Smooth muscle cell of the brain vasculature (primary cell): Measurements from ENCODE around the gene CEP250.
A peak's percentile ranks its signal among the peaks of the same experiment; 100 is the strongest.
"Not testable (repeated sequence)": the region's sequence is repeated elsewhere in the genome, so short reads cannot be mapped to it uniquely, and the experiment has no call there.

Experiments used
- DNase-seq: peaks from one replicate; pipeline ENCODE4 v3.0.0-alpha.2; 2012; ENCODE audit warnings: low read depth, low spot score

Gene CEP250

DNA sequence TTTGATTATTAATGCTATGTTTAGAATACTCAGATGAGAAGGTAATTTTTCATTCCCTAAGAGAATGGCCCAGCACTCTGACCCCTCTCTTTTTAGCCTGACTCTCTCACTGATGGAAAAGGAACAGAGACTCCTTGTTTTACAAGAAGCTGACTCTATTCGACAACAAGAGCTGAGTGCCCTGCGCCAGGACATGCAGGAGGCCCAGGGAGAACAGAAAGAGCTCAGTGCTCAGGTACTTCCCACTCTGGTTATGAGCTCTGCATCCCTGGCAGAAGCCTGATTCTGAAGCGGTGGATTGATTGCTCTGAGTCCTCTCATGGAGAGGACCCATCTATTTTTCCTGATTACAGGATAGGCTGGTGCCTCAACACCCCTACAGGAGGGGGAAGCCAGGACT lies 41.1 kb downstream of the CEP250 start:
- DNase-seq: no peak

DNA sequence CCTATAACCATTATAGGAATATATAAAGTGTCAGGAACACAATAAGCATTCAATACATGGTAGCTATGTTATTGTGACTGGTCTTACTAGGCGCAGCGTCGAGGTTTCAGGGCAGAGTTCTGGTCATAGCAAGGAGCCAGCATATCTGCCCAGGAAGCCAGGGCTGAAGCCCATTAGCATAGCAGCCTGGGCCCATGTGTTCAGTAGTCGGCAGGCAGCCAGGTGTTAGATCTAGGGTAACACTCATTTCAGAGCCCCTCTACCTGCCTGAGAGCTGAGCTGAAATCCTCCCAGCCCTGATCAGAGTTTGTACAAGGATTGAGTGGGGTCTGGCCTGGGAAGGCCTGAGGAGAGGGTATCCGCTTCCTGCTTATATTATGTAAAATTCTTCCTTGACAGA lies 41.9 kb downstream of the CEP250 start:
- no peak for DNase-seq

DNA sequence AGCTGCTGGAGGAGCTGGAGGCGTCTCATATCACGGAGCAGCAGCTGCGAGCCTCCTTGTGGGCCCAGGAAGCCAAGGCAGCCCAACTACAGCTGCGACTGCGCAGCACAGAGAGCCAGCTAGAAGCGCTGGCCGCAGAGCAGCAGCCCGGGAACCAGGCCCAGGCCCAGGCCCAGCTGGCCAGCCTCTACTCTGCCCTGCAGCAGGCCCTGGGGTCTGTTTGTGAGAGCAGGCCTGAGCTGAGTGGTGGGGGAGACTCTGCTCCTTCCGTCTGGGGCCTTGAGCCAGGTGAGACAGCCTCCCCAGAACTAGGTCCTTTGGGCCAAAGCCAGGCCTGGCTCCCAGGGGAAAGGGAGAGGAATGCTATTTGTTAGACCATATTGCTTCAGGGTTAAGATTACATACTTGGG lies 42.4 kb downstream of the CEP250 start:
- no peak for DNase-seq

DNA sequence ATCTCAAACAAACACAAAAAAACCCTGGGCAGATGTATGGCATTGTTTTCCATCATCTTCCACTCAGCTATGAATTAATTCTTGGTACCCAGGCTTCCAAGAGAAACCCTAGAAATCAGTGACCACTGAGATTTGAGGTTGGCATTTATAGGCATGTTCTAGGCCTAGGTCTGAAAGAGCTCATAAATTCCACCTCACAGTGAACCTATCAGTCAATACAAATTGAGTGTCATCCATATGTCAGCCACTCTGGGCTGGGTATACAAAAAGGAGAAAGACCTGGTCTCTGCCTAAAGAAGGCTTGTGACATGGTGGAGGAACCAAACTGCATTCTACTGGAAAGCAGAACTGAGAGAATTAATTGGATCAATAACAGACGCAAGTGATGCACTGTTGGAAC lies 43.9 kb downstream of the CEP250 start:
- DNase-seq: no peak

DNA sequence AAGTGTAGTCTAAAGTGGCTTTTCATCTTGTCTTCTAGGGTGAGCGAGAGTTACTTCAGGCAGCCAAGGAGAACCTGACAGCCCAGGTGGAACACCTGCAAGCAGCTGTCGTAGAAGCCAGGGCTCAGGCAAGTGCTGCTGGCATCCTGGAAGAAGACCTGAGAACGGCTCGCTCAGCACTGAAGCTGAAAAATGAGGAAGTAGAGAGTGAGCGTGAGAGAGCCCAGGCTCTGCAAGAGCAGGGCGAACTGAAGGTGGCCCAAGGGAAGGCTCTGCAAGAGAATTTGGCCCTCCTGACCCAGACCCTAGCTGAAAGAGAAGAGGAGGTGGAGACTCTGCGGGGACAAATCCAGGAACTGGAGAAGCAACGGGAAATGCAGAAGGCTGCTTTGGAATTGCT lies 47.0 kb downstream of the CEP250 start:
- DNase-seq: no peak

DNA sequence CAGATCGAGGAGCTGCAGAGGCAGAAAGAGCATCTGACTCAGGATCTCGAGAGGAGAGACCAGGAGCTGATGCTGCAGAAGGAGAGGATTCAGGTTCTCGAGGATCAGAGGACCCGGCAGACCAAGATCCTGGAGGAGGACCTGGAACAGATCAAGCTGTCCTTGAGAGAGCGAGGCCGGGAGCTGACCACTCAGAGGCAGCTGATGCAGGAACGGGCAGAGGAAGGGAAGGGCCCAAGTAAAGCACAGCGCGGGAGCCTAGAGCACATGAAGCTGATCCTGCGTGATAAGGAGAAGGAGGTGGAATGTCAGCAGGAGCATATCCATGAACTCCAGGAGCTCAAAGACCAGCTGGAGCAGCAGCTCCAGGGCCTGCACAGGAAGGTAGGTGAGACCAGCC lies 47.9 kb downstream of the CEP250 start:
- DNase-seq: no peak

DNA sequence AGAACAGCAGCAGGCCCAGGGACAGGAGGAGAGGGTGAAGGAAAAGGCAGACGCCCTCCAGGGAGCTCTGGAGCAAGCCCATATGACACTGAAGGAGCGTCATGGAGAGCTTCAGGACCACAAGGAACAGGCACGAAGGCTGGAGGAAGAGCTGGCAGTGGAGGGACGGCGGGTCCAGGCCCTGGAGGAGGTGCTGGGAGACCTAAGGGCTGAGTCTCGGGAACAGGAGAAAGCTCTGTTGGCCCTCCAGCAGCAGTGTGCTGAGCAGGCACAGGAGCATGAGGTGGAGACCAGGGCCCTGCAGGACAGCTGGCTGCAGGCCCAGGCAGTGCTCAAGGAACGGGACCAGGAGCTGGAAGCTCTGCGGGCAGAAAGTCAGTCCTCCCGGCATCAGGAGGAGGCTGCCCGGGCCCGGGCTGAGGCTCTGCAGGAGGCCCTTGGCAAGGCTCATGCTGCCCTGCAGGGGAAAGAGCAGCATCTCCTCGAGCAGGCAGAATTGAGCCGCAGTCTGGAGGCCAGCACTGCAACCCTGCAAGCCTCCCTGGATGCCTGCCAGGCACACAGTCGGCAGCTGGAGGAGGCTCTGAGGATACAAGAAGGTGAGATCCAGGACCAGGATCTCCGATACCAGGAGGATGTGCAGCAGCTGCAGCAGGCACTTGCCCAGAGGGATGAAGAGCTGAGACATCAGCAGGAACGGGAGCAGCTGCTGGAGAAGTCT lies 48.6 kb downstream of the CEP250 start:
- peak; percentile 83 for DNase-seq

DNA sequence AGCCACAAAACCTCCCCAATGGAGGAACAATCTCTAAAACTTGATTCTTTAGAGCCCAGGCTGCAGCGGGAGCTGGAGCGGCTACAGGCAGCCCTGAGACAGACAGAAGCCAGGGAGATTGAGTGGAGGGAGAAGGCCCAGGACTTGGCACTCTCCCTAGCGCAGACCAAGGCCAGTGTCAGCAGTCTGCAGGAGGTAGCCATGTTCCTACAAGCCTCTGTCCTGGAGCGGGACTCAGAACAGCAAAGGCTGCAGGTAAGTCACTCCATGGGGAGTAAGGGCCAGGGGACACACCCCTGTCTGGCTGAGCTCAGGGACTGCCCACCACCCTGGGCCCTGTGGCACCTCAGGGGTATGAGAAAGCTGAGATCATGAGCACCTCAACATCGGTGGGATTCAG lies 49.4 kb downstream of the CEP250 start:
- no peak for DNase-seq

DNA sequence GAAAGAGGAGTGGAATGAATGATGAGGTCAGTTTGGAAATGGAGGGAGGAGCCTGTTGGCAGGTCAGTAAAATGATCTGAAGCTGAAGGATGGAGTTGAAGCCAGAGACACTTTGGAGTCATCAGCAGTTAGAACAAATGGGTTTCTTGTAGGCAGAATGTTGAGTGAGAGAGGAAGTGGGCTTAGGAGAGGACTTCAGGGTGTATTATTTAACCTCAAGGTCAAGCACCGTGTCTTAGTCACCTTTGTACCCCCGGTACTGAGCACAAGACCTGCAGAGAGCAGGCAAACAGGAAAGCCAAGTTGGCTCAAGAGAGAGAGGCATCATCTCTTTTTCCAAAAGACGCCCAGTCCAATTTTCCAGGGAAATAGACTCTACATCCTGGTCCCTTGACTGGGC lies 50.8 kb downstream of the CEP250 start:
- no peak for DNase-seq

DNA sequence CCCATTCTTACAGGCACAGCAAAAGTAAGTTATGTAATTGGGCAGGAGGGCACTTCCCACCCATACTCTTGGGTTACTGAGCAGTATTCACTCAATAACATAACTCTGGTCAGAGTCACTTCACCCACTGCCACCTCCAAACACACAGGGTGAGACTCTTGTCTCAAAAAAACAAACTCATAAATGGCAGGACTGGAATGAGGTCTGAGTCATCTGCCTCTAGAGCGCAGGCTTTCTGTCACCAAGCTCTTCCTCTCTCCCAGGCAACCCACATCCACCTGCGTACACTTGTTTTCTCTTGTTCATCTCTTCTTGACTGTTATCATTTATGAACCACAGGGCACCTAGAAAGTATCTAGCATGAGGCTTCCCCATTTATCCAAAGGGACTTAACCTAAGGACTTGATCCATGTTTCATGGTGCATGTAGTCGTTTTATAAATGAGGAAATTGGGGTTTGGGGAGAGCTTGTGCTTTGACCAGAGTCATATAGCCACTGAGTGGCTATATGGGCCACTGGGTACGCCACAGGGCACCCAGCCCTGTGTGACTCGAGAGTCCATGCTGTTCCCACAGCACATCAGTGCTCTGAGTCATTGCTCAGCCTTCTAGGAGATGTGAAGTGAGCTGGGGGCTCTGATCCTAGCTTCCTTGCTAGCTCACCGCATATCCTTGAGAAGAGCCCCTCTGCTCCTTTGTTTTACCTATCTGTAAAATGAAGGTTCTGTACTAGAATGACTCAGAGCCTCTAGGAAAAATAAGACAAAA lies 51.7 kb downstream of the CEP250 start:
- no peak for DNase-seq

DNA sequence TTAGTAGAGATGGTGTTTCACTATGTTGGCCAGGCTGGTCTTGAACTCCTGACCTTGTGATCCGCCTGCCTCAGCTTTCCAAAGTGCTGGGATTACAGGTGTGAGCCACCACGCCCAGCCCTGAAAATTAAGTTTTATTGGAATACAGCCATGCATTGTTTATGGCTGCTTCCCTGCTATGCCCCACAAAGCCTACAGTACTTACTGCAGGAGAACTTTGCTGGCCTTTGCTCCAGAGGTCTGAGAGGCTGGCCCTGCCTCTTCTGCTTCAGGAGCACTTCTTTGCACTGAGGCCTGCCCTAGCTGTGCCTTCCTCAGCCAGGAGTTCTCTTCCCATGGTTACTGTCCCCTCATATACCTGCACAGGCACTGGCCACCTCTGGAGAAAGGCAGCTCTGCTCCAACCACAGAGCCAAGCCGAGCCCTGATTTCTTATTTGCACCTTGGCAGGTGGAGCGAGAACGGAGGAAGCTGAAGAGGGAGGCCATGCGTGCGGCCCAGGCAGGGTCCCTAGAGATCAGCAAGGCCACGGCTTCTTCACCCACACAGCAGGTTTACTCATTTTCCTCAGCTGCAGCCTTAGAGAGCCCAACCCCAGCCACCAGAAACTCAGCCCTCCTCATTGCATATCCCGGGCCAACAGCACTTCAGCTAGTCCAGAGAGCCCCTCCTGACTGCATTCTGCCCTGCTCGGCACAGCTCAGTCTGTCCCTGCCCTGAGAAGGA lies 53.3 kb downstream of the CEP250 start:
- no peak for DNase-seq

DNA sequence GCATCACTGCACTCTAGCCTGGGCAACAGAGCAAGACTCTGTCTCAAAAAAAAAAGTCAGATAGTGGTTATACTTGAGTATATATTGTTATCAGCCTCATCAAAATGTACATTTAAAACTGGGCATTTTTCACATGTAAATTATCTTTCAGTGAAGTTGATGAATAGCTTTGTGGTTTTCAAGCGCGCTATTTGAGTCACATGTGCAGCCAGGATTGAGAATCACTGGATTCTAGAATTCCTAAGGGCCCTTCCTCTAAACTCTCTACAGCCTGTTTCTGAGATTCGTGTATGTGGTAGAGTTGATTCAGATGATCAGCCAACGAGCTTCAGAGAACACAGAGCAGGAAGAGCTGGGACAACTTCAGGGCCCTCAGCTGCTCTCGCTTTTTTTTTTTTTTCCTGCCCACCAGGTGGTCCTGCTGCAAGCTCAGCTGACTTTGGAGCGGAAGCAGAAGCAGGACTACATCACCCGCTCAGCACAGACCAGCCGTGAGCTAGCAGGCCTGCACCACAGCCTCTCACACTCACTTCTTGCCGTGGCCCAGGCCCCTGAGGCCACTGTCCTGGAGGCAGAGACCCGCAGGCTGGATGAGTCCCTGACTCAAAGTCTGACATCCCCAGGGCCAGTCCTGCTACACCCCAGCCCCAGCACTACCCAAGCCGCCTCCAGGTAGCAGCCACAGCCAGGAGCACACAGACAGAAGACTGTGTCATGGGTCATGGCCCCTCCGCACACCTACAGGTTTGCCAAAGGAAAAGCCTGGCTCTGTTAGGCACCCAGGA lies 55.7 kb downstream of the CEP250 start:
- DNase-seq: no peak

DNA sequence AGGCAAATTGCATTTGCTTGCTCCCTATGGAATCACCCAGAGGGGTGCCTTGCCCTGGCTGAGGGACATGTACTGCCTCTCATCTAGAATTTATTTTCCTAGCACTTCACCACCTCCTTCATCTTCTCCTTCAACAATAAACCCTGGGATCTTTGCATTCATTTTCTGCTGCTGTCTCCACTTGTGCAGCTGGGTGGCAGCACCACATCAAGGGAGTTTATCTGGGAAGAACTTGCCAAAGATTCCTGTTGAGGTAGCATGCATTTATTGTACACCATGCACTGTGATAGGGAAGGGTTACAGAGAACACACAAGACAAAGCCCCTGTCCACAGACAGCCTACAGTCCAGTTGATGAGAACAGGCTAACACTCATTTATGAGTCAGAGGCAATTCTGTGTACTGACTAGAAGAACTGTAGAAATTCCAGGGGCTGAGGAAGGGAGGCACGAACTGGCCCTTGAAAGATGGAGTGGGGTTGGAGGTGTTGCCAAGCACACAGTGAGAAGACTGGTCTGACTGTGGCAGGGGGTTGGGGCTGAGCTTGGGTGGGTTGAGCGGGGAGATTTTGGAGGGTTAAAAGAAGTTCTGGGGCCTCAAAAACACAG lies 56.5 kb downstream of the CEP250 start:
- no peak for DNase-seq

DNA sequence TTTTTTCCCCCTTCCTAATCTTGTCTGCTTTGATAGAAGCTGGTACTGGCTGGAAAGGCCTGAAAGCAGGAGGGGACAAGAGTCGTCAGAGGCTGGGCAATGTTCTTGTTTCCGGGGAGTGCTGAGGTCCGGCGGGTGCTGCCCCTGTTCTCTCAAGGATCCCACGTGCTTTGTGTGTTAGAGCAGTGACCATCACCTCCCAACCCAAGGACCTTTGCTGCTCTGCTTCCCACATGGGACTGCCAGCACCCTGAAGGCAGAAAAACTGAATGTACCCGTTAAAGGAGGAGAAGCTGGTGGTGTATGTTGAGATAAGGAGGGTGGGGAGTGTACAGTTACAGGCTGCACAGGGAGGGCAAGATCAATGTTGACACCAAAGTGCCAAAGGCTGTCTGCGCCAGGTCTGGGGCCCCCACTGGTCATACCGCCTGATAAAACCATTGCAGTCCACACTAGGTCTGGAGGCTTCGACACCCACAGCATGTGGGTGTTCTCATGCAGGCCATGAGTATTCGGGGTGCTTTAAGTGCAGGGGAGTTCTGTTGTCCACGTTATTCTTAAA lies 59.1 kb downstream of the CEP250 start:
- DNase-seq: no peak

DNA sequence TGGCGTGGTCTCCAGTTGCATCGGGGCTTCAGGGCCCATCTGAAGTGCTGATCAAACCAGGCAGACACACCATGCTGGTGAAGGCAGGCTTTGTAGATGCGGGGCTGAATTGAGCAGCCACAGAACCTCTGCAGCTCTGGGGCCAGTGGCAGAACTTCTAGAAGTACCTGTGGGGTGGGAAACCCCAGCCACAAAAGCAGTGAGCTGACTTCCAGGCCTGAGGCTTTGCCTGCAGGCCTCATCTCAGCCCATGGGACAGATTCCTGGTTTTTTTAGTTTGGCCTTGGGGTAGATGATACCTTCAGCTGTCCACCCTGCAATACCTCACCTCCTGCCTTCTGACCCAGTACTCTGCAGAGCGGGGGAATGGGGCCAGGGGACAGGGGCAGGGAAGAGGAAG lies 59.9 kb downstream of the CEP250 start:
- DNase-seq: no peak

DNA sequence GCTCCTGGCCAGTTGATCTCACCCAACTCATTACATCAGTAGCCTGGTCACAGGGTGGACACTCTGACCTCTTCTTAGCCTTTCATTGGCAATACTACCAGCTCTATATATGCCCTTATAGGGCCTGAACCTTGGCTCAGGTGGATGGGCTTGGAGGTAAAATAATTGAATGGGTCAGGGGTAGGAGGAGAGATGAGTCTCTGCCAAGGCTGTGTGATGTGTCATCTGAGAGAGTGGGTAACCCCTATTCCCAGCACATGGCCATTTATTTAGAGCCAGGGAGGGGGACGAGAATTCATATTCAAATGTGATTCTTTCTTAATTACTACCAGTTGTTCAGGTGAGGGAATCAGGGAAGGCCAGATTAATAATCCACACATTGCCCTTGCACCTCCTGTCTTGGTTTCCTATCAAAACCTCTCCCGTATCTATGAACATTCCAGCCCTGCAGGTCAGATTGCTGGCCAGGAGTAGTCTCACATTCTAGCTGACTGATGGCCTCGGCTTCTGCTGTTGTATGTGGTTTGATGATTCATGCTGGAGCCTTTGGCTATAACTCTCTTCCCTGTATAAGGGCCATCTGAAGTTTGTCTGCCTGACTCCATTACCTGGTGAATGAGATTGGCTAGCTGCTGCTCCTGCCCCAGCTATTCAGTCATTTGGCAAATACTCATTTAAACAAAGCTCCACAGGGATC lies 60.7 kb downstream of the CEP250 start:
- DNase-seq: no peak

DNA sequence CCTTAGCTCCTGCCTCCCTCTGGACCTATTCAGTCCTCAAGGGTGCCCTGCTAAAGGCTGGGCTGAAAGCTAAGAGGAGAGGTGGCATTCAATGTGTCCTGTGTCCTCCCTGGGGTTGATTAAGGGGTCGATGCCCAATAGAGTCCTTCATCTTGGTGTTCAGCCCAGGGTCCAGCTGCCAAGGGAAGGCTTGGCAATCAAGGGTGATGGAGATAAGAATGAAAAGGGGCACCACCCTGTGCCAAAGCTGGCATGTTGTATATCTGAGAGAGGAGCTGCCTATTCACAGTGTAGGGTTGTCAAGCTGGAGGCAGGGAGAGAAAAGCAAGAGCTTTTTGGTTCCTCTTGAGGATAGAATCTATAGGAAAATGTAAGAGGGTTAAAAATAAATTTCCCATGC lies 61.7 kb downstream of the CEP250 start:
- no peak for DNase-seq

DNA sequence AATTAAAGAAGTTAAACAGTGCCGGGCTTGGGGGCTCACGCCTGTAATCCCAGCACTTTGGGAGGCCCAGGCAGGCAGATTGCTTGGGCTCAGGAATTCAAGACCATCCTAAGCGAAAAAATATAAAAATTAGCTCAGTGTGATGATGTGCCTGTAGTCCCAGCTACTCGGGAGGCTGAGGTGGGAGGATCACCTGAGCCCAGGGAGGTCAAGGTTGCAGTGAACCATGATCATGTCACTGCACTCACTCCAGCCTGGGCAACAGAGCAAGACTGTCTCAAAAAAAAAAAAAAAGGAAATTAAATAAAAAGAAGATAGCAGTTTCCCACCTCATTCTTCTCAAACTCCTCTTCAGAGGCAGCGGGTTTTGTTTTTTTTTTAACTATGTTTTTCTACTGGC lies 62.4 kb downstream of the CEP250 start:
- DNase-seq: not testable (repeated sequence)

DNA sequence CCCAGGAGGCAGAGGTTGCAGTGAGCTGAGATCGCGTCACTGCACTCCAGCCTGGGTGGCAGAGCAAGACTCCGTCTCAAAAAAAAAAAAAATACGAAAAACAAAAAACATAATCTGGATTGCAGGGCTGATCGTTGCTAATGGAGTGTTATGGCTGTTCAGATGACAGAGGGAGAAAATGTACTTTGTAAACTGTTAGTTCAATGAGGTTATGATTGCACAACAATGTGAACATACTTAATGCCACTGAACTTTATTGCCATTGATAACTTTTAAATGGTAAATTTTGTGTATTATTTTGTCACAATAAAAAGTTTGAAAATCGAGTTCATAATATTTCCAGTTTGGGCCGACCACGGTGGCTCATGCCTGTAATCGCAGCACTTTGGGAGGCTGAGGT lies 63.6 kb downstream of the CEP250 start:
- DNase-seq: no peak

DNA sequence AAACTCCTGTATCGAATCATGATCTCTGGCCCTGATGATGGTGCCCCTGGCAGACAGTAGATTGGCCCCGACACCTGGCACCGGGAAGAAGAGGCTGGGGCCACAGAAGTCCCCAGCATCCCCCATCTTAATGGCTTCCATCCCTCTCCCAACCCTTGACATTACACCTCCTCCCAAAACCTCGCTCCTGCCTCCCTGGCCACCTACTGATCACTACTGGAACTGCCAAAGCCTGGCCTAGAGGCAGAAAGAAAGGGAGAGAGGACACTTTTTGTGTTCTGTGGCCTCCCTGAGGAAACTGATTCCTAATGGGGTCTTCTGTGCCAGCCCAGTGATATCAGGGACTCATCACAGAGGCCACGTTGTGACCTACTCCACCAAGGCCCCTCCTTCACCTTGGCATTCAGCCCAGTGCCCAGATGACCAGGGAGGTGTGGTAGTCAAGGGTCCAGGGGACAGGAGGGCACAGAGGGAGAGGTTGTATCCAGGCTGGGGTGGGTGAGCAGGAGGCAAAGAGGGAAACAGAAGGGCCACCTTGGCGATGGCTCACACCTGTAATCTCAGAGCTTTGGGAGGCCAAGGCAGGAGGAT lies 68.0 kb downstream of the CEP250 start:
- DNase-seq: no peak
